GM06990 (cell line): ENCODE data around the gene F8.

Experiments
- DNase-seq: peaks from one replicate; pipeline ENCODE4 v3.0.0-alpha.2; 2011; ENCODE audit not compliant: insufficient read length; ENCODE audit errors: extremely low read depth
- H3K27me3 ChIP-seq: replicated peaks from 2 replicates; pipeline ENCODE4 v1.6.0; 2011; ENCODE audit warnings: low read length; ENCODE audit not compliant: control insufficient read depth, insufficient read depth
- H3K36me3 ChIP-seq: 2 replicates; pipeline ENCODE4 v1.5.1; 2011; ENCODE audit warnings: low read length; ENCODE audit not compliant: control insufficient read depth, insufficient read depth
- H3K4me3 ChIP-seq: replicated peaks from 2 replicates; pipeline ENCODE4 v1.5.1; 2011; ENCODE audit warnings: low read depth, mild to moderate bottlenecking, control low read depth, low read length
- CTCF ChIP-seq: IDR thresholded peaks from 2 replicates; pipeline ENCODE4 v1.5.1; 2011; ENCODE audit warnings: low read length, control low read depth, mild to moderate bottlenecking, inconsistent platforms; ENCODE audit not compliant: insufficient read depth, poor library complexity, severe bottlenecking

The F8 gene

DNA sequence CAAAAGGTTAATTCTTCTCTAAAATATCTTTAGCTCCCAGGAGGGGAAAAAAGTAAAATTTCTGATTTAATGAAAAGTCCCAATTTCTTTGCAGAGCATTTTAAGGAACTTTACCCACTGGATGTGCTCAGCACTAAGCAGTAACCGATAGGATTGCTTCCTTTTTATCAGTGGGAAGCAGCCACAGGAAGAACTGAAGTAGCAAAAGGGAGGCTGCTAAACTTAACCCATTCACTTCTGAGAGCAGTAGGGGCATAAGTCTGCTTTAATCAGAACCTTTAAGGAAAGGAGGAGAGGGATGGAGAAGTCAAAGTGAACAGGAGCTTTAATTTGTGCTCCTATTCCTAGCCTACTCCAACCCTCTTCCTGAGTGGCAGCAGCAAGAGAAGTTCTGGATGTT, at the start of gene F8:
F8 (minus strand) TSS at position 139 of the 400 bp plus-strand sequence. CDS start 171 bp downstream, outside the sequence.
- DNase-seq = no peak
- no peaks in the 10 kb centered on the region for H3K36me3 ChIP-seq
- no peak within 1 kb of the TSS for H3K4me3 ChIP-seq
- H3K27me3 ChIP-seq = no peaks in the 10 kb centered on the region
- TF ChIP-seq CTCF = no peak

GRCh38 chrX:155071694-155072280, 49.3 kb upstream of the F8 start:
- DNase-seq = no peak
- Histone ChIP-seq H3K36me3 (no peaks in the 10 kb centered on the region), H3K4me3 (peak overlapping the region; percentile 78), H3K27me3 (no peaks in the 10 kb centered on the region)
- TF ChIP-seq CTCF = no peak

DNA sequence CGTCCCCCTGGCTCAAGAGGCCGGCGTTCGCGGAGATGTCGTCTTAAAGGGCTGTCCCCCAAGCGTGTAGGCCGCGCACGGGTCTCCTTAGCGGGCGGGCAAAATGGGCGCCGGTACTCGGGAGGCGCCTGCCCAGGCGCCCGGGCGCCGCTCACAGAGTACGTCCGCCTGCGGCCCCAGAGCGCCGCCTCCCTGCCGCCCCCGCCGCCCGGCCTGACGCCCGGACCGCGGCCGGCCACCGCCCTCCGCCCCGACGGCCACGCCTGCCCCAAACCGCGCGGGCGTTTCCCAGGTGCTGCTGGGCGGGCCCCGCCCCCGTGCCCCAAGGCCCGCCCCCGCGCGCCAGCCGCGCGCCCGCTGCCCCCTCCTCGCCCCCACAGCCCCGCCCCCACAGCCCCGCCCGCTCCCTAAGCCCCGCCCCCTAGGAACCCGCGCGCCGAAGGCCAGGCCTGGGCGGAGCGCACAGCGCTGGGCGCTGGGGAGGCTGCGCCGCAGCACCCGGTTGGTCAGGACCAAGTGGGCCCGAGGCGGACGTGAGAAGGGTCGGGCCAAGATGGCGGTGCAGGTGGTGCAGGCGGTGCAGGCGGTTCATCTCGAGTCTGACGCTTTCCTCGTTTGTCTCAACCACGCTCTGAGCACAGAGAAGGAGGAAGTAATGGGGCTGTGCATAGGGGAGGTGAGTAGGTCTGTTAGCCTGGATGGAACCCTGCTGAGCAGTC, 48.6 kb upstream of the F8 start, which contains the start of the genes BRCC3, CMC4 and MTCP1:
BRCC3 (plus strand) TSS at position 534 of the 719 bp plus-strand sequence; CDS start at position 554, 20 bp downstream.
CMC4 (minus strand) TSS at position 162 of the 719 bp plus-strand sequence. CDS start 7,113 bp downstream, outside the sequence.
MTCP1 (minus strand) TSS at position 162 of the 719 bp plus-strand sequence. CDS start 5,126 bp downstream, outside the sequence.
- H3K27me3 ChIP-seq = no peaks in the 10 kb centered on the region
- no peaks in the 10 kb centered on the region for H3K36me3 ChIP-seq
- peak; percentile 89 for DNase-seq
- TF ChIP-seq CTCF = no peak
- peak within 1 kb of the TSS; percentile 78 for H3K4me3 ChIP-seq

DNA sequence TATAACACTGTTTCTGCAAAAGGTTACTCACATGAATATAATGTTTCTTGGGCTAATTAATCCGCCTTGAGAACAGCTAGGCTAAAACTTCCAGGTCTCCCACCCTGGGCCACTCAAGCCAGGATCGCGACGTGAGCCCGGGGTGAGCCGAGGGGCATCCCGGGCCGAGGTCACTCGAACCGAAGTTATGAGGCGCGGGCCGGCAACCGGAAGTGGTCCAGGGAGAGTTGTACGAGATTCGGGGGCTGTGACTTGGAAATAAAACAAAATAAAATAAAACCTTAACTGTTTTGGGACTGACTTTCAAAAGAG, 48.1 kb upstream of the F8 start:
- Histone ChIP-seq H3K4me3 (peak overlapping the region; percentile 69), H3K27me3 (no peaks in the 10 kb centered on the region), H3K36me3 (no peaks in the 10 kb centered on the region)
- no peak for DNase-seq
- no peak for TF ChIP-seq CTCF

DNA sequence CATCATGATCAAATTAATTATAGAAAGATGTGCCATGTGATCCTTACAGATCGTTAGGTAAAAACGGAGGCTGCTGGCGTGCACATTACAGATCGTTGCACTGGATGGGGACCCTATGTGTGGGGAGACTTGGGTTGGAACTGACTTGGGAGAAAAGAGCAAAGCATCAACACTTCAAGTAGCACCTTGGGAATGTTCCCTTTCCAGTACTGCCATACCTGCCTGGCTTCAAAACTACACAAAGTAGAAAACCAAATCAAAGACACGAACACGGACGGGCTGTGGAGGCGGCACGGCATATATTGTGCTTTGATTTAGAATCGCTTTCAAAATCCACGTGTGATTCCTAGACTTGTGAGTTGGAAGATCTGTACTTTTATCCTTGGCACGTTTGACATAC, 47.5 kb upstream of the F8 start:
- Histone ChIP-seq H3K36me3 (no peaks in the 10 kb centered on the region; the same call in 1 of the 2 replicates), H3K4me3 (peak overlapping the region; percentile 69), H3K27me3 (no peaks in the 10 kb centered on the region)
- no peak for DNase-seq
- no peak for TF ChIP-seq CTCF
